Measurements from ENCODE around the gene ATP5F1A.

- no peak for TF ChIP-seq POLR2AphosphoS5 (IDR thresholded peaks at IDR 0.05; ENCODE audit: low read depth, low read length)
- no peak for TF ChIP-seq CTCF (IDR thresholded peaks at IDR 0.05)
- no peak for TF ChIP-seq REST (IDR thresholded peaks at IDR 0.05; ENCODE audit: insufficient read depth in 1 of 2, low read depth in 2 of 2, low read length in 1 of 2)
- no peak for TF ChIP-seq SIN3A (IDR thresholded peaks at IDR 0.05; ENCODE audit: borderline replicate concordance, insufficient read depth, low read depth, low read length)
- TF ChIP-seq TCF7L2 (IDR thresholded peaks at IDR 0.05; ENCODE audit: low read depth, low read length), result no peak
These were observed 42.1 kb upstream of the ATP5F1A start for GRCh38 chr18:46140173-46140572.

All from Panc1 (cell line).